ENCODE measurements around the gene SND1. TPM values are rescaled to one million over a fixed set of nuclear protein-coding genes. Genes with fewer than 3 reads are reported as not detected.

SND1 gene
- total and polyA plus RNA-seq, 4 donors, result 59.4 to 214 (median 84.1) TPM

DNA sequence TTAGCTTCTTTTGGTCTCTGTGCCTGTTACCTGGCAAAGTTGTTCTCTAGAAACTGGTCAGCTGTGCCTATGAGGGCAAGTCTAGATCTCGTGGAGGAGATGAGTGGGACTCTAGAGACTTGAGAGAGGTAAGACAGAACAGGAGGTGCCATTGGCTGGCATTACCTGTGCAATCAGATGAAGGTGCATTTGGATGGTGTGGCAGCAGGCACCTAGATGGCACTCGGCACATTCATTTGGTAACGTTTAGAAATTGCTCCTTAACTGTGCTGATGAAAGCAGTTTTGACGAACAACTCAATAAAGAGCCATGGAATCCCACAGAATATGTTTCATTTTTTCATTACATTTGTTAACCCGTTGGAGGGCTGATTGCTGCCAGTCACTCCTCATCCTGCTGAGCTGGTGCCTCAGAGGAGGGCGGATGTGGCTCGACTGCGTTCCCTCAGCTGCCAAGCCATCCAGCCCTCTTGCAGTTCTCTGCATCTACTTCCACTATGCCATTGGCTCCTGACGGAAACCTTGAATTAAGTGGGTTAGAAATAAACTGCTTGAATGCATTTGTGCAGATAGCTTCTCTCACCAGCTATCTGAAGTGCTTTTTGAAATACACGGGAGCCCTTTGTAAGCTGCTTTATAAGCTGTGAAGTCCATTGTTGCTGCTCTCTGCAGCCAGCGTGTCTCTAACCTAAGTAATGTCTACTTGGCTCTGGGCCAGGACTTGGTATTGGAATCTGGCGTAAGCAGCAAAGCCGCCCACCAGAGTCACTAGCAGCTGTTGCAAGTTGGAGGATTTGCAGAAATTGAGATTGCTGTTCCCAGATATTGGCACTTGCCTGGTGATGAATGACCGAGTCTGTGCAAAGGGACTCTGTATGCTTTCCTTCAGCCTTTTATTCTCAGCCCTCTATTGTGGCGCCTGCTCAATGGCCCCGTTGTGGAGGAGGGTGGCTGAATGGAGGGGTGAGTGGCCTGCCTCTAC, 291.8 kb downstream of the SND1 start:
- H3K27me3 ChIP-seq (ENCODE audit: control insufficient read depth in 4 of 4, insufficient read depth in 4 of 4, low read length in 3 of 4), result no peaks in the 10 kb centered on the region
- DNase-seq (ENCODE audit: low spot score), result no peak
- no peaks in the 10 kb centered on the region for H3K9me3 ChIP-seq (ENCODE audit: control insufficient read depth in 4 of 4, low read length in 3 of 4)
- no peaks in the 10 kb centered on the region for H3K4me1 ChIP-seq (ENCODE audit: control insufficient read depth in 4 of 4, insufficient read depth in 4 of 4, low read length in 3 of 4)
- no peak for TF ChIP-seq EGR1 (IDR thresholded peaks at IDR 0.05; ENCODE audit: low read depth in 2 of 2)
- TF ChIP-seq JUND (IDR thresholded peaks at IDR 0.05), result no peak
- TF ChIP-seq, protein P1, sequence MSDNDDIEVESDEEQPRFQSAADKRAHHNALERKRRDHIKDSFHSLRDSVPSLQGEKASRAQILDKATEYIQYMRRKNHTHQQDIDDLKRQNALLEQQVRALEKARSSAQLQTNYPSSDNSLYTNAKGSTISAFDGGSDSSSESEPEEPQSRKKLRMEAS (IDR thresholded peaks at IDR 0.05), result no peak
- TF ChIP-seq FOXA1 (IDR thresholded peaks at IDR 0.05), result no peak
- TF ChIP-seq TAF1 (conservative IDR thresholded peaks at IDR 0.05), result no peak
- no peak for TF ChIP-seq HNF4A (conservative IDR thresholded peaks at IDR 0.05)
- TF ChIP-seq FOXA2 (IDR thresholded peaks at IDR 0.05), result no peak
- TF ChIP-seq, protein P2, sequence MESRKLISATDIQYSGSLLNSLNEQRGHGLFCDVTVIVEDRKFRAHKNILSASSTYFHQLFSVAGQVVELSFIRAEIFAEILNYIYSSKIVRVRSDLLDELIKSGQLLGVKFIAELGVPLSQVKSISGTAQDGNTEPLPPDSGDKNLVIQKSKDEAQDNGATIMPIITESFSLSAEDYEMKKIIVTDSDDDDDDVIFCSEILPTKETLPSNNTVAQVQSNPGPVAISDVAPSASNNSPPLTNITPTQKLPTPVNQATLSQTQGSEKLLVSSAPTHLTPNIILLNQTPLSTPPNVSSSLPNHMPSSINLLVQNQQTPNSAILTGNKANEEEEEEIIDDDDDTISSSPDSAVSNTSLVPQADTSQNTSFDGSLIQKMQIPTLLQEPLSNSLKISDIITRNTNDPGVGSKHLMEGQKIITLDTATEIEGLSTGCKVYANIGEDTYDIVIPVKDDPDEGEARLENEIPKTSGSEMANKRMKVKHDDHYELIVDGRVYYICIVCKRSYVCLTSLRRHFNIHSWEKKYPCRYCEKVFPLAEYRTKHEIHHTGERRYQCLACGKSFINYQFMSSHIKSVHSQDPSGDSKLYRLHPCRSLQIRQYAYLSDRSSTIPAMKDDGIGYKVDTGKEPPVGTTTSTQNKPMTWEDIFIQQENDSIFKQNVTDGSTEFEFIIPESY (IDR thresholded peaks at IDR 0.05), result no peak
- TF ChIP-seq NR2F2 (IDR thresholded peaks at IDR 0.05), result no peak
- no peak for TF ChIP-seq HNF4G (IDR thresholded peaks at IDR 0.05)
- TF ChIP-seq RAD21 (IDR thresholded peaks at IDR 0.05), result no peak
- no peak for TF ChIP-seq RXRA (IDR thresholded peaks at IDR 0.05)
- TF ChIP-seq, protein P3, sequence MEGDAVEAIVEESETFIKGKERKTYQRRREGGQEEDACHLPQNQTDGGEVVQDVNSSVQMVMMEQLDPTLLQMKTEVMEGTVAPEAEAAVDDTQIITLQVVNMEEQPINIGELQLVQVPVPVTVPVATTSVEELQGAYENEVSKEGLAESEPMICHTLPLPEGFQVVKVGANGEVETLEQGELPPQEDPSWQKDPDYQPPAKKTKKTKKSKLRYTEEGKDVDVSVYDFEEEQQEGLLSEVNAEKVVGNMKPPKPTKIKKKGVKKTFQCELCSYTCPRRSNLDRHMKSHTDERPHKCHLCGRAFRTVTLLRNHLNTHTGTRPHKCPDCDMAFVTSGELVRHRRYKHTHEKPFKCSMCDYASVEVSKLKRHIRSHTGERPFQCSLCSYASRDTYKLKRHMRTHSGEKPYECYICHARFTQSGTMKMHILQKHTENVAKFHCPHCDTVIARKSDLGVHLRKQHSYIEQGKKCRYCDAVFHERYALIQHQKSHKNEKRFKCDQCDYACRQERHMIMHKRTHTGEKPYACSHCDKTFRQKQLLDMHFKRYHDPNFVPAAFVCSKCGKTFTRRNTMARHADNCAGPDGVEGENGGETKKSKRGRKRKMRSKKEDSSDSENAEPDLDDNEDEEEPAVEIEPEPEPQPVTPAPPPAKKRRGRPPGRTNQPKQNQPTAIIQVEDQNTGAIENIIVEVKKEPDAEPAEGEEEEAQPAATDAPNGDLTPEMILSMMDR (IDR thresholded peaks at IDR 0.05; ENCODE audit: low read depth, low read length, missing input control), result no peak
- no peak for TF ChIP-seq GABPA (IDR thresholded peaks at IDR 0.05 in 1 of 2, conservative IDR thresholded peaks at IDR 0.05 in 1 of 2)
- TF ChIP-seq SP1 (IDR thresholded peaks at IDR 0.05), result no peak
- WGBS, result 95% methylated on average over 16 of the region's 16 CpGs
- no peak overlapping the region for H3K27ac ChIP-seq (ENCODE audit: low read depth in 1 of 2, low read length in 2 of 2)
- peaks cover 0 to 11% (median 7%) of the 10 kb centered on the region in 4 donors for H3K36me3 ChIP-seq (ENCODE audit: control insufficient read depth in 4 of 4, insufficient read depth in 3 of 4, low read depth in 1 of 4, low read length in 3 of 4)
- H3K9ac ChIP-seq (ENCODE audit: low read depth in 1 of 2, low read length in 2 of 2), result no peak overlapping the region
- no peak overlapping the region for H3K4me3 ChIP-seq (ENCODE audit: low read depth in 1 of 3, low read length in 3 of 3)

DNA sequence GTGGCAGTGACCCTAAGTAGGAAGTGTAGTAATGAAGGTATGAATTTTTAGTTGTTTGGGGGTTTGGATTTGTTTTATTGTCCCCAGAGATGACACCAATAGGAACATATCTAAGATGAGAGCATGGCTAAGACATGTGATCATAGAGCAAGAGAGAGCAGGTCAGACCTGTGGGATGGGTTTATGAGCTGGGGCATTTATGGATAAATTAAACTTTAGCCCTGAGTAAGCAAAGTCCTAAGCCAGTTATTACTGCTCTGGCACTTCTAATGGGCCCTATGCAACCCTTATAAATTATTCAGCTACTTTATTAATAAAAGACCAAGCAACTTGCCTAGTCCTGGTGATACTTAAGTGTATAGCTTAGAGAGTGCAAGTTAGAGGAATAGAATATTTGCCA, 294.1 kb downstream of the SND1 start:
- H3K4me1 ChIP-seq (ENCODE audit: control insufficient read depth in 4 of 4, insufficient read depth in 4 of 4, low read length in 3 of 4), result no peaks in the 10 kb centered on the region
- H3K9ac ChIP-seq (ENCODE audit: low read depth in 1 of 2, low read length in 2 of 2), result no peak overlapping the region
- no peak overlapping the region for H3K27ac ChIP-seq (ENCODE audit: low read depth in 1 of 2, low read length in 2 of 2)
- peaks cover 0 to 11% (median 7%) of the 10 kb centered on the region in 4 donors for H3K36me3 ChIP-seq (ENCODE audit: control insufficient read depth in 4 of 4, insufficient read depth in 3 of 4, low read depth in 1 of 4, low read length in 3 of 4)
- DNase-seq (ENCODE audit: low spot score), result no peak
- H3K27me3 ChIP-seq (ENCODE audit: control insufficient read depth in 4 of 4, insufficient read depth in 4 of 4, low read length in 3 of 4), result no peaks in the 10 kb centered on the region
- no peak overlapping the region for H3K4me3 ChIP-seq (ENCODE audit: low read depth in 1 of 3, low read length in 3 of 3)
- H3K9me3 ChIP-seq (ENCODE audit: control insufficient read depth in 4 of 4, low read length in 3 of 4), result no peaks in the 10 kb centered on the region
- no peak for TF ChIP-seq HNF4G (IDR thresholded peaks at IDR 0.05)

Measured in liver (tissue), 9 donors.